HG03442 (cell line): ENCODE measurements around the gene GSPT1.
A peak's percentile ranks its signal among the peaks of the same experiment; 100 is the strongest.
"Not testable (repeated sequence)": the region's sequence is repeated elsewhere in the genome, so short reads cannot be mapped to it uniquely, and the experiment has no call there.

Source experiments
- ATAC-seq: cut with Tn5 transposase; IDR thresholded peaks from one replicate; pipeline ENCODE4 v1.9.1; 2021; ENCODE audit warnings: mild to moderate bottlenecking, moderate library complexity; ENCODE audit not compliant: unreplicated experiment

GSPT1 gene

DNA sequence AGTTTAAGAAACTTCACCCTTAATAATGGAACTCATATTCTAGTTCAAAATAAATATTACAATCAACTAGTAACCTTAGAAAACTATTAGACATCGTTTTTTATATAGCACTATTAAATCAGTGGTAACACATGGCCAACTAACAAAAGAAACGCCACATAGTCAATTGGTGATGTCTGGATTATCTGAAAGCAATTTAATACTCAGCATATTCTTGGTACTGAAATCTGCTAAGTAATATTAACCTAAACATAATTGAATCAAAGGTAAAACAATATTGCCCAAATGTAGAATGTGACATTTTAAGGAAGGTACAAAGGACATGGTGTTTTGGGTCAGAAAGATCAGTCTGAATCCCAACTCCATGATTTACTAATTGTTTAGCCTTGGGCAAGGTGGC is 53.3 kb downstream of the GSPT1 start:
- ATAC-seq, result no peak

- no peak for ATAC-seq
Measured at GRCh38 chr16:11857161-11857560, 58.6 kb downstream of the GSPT1 start.

GRCh38 chr16:11852092-11852809 is 63.5 kb downstream of the GSPT1 start:
- no peak for ATAC-seq

DNA sequence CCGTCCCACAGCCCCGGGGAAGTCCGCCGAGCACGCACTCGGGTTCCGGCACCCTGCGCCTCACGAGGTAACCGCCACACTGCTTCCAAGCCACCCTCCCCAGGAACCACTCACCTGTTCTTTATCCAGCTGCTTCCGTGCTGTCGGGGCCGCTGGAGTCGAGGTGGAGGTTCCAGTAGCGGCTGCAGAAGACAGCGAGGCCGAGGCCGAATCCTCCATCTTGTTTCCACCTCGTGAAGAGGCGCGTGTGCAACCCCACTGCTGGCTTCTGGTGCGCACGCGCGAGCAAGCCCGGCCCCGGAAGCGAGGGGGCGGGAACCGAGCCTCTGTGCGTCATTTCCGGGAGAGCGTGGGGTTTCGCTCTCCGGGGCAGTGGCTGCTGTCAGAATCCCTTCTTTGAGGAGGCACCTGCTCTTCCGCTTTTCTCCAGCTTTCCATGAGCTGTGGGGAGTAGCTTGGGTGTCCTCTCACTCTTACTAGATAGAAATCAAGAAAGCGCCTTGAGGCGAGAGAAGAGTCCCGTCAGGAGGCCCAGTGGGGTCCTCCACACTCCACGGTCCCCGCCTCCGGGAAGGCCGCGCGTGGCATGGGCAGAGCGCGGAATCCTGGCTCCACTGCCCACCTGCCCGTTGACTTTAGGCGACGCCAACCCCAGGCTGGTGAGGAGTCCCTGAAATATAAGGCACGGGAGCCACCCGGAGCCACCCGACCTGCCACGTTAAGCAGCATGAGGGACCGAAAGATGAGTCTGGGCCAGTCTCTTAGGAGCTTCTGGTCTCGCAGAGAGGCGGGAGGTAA is 64.3 kb downstream of the GSPT1 start, which contains the start of gene RSL1D1:
RSL1D1 (minus strand) TSS at position 249 of the 798 bp plus-strand sequence; CDS start at position 219, 30 bp downstream.
- peak; percentile 78 for ATAC-seq

DNA sequence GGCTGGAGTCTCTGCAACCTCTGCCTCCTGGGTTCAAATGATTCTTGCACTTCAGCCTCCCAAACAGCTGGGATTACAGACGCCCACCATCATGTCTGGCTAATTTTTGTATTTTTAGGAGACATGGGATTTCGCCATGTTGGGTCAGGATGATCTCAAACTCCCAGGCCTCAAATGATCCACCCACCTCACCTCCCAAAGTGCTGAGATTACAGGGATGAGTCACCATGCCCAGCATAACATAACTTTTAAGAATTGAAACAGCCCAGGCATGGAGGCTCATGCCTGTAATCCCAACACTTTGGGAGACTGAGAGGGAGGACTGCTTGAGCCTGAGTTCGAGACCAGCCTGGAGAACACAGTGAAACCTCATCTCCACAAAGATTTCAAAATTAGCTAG is 66.9 kb downstream of the GSPT1 start:
- no peak for ATAC-seq

DNA sequence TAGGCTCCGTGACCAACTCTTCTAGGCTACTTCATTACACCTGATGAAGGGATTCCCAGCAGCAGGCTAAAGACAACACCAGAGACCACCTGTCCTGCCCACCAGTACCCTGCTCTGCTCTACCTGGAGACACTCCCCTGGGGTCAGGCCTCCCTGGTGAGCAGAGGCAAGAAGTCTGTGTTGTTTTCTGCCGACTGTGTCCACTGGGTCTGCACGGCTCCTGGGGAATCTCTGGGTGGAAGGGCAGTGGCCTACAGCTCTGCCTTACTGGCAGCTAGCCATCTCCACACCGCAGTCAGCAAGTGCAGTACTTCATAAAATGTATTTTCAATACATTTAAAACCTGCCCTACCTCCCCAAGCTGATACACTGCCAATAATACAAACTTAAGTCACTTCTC is 71.3 kb downstream of the GSPT1 start:
- no peak for ATAC-seq

GRCh38 chr16:11843861-11844260 is 71.9 kb downstream of the GSPT1 start:
- no peak for ATAC-seq

GRCh38 chr16:11843206-11843605 is 72.5 kb downstream of the GSPT1 start:
- no peak for ATAC-seq

- no peak for ATAC-seq
Measured at GRCh38 chr16:11841026-11841425, 74.7 kb downstream of the GSPT1 start.

- no peak for ATAC-seq
Measured at GRCh38 chr16:11836650-11837244, 79.0 kb downstream of the GSPT1 start.

GRCh38 chr16:11835891-11836649 is 79.7 kb downstream of the GSPT1 start:
- no peak for ATAC-seq

GRCh38 chr16:11835309-11835708 is 80.4 kb downstream of the GSPT1 start:
- ATAC-seq, result no peak

DNA sequence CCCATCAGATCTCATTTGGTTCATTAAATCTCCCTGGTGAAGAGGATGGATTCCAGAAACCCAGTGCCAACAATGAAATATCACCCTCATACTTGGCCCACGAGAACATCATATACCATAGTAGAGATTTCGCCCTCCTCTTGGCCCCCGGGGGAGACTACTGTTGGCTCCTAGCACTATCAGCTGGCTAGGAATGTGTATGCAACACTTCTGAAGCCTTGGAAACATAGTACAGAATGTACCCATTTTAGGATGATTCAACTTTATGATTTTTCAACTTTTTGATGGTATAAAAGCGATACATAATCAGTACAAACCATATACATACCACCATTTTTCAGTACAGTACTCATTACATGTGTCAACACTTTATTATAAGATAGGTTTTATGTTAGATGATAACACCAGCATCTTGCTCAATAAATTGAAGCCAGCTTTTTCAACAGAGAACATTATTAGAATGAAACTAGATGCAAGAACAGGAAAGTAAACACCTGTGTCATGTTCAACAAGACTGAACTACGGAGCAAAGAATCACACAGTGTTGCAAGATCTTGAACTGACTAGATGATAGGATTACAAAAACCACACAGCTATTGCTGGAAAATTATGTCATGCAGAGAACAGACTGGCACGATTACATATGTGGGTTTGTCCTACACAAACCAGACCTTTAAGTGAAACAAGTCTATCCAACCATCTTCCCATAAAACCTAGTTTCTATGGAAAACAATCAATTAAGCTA is 81.6 kb downstream of the GSPT1 start:
- ATAC-seq, result no peak

DNA sequence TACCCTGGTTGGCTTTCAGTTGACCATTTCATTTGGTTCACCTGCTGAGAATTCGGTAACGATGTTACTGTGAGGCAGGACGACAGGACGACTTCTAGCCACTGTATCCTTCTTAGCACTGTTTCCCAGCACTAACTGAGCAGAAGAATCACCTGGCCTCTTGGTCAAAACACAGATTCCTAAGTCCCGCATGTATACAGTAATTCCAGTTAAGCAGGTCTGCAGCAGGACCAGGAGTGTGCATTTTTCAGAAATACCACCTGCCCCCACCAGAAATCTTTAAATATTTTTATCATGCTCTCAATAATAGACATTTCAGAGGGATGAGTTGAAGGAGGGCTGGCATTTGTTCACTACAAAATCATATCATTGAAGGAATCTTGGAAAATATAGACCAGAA is 87.1 kb downstream of the GSPT1 start:
- no peak for ATAC-seq

DNA sequence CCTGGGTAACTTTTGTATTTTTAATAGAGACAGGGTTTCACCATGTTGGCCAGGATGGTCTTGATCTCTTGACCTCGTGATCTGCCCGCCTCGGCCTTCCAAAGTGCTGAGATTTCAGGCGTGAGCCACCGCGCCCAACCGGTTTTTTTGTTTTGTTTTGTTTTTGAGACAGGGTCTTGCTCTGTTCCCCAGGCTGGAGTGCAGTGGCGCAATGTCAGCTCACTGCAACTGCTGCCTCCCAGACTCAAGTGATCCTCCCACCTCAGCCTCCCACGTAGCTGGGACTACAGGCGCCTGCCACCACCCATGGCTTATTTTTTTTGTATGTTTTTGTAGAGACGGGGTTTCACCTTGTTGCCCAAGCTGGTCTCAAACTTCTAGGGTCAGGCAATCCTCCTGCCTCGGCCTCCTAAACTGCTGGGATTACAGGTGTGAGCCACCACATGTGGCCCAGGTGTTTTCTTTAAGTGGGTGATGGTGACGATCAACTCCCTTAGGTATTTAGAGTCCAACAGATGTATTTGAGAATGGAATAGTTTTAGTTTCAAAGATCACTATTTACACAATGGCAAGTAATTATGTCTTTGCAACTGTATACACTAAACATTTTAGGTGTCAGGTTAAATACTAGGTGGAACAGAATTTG is 90.1 kb downstream of the GSPT1 start:
- ATAC-seq, result not testable (repeated sequence)

GRCh38 chr16:11824362-11824761 is 91.4 kb downstream of the GSPT1 start:
- ATAC-seq, result no peak

GRCh38 chr16:11823645-11824044 is 92.1 kb downstream of the GSPT1 start:
- ATAC-seq, result not testable (repeated sequence)

- no peak for ATAC-seq
Measured at GRCh38 chr16:11819798-11820197, 96.0 kb downstream of the GSPT1 start.

GRCh38 chr16:11818970-11819369 is 96.8 kb downstream of the GSPT1 start:
- not testable (repeated sequence) for ATAC-seq
